Activated CD8-positive, alpha-beta T cell treated with anti-CD3 and anti-CD28 coated beads, Interleukin-2, amount 10 ng/mL, durations not matched to agents 7 days and 5 days (primary cell): ENCODE measurements around the gene GRM5. TPM values are rescaled to one million over a fixed set of nuclear protein-coding genes. Genes with fewer than 3 reads are reported as not detected.

Source experiments
- ATAC-seq: fragments of 150-1000 bp; cut with Tn5 transposase; one replicate; pipeline ENCODE4 v1.10.0; 2021; ENCODE audit warnings: moderate library complexity
- CTCF ChIA-PET: fragments of 350-600 bp; sonication (Branson Sonifier 250); formaldehyde crosslinking; loops from one replicate; lab custom pipeline; 2021; ENCODE audit warnings: antibody characterized with exemption; lab: Charles Lee
- POLR2A ChIA-PET: fragments of 350-600 bp; sonication (Branson Sonifier 250); formaldehyde crosslinking; loops from one replicate; lab custom pipeline; 2021; ENCODE audit warnings: antibody characterized with exemption; lab: Charles Lee
- DNase-seq: peaks from one replicate; pipeline ENCODE4 v3.0.0-alpha.2; 2020
- H3K27ac Mint-ChIP-seq: one replicate; pipeline ENCODE4 v1.8.0; 2021; ENCODE audit warnings: mild to moderate bottlenecking, mixed read lengths
- H3K27me3 Mint-ChIP-seq: one replicate; pipeline ENCODE4 v1.8.0; 2021; ENCODE audit warnings: low read depth, mixed read lengths
- H3K36me3 Mint-ChIP-seq: one replicate; pipeline ENCODE4 v1.8.0; 2021; ENCODE audit warnings: low read depth, mixed read lengths
- H3K4me1 Mint-ChIP-seq: one replicate; pipeline ENCODE4 v1.8.0; 2021; ENCODE audit warnings: low read depth, mixed read lengths
- H3K4me3 Mint-ChIP-seq: one replicate; pipeline ENCODE4 v1.8.0; 2021; ENCODE audit warnings: mild to moderate bottlenecking, mixed read lengths
- H3K9me3 Mint-ChIP-seq: one replicate; pipeline ENCODE4 v1.8.0; 2022; ENCODE audit warnings: mixed read lengths; ENCODE audit not compliant: insufficient read depth
- total RNA-seq, 2 experiments: library from RNA; stranded (reverse); gene quantifications; one replicate each; pipeline ENCODE4 v1.2.3, GENCODE V29; 2021

The GRM5 gene
- total RNA-seq, 2 experiments from 2014 or later, result not detected

- DNase-seq, result no peak
- H3K4me3 Mint-ChIP-seq, result no peak overlapping the region
- H3K9me3 Mint-ChIP-seq, result peaks cover 5% of the 10 kb centered on the region
- H3K27me3 Mint-ChIP-seq, result no peaks in the 10 kb centered on the region
- no peak overlapping the region for H3K27ac Mint-ChIP-seq
- no peaks in the 10 kb centered on the region for H3K4me1 Mint-ChIP-seq
- ATAC-seq, result no peak
- peaks cover 3% of the 10 kb centered on the region for H3K36me3 Mint-ChIP-seq
- CTCF ChIA-PET, result no interaction called here
- POLR2A ChIA-PET, result no interaction called here
These were observed 246.8 kb downstream of the GRM5 start for GRCh38 chr11:88818978-88819377.

DNA sequence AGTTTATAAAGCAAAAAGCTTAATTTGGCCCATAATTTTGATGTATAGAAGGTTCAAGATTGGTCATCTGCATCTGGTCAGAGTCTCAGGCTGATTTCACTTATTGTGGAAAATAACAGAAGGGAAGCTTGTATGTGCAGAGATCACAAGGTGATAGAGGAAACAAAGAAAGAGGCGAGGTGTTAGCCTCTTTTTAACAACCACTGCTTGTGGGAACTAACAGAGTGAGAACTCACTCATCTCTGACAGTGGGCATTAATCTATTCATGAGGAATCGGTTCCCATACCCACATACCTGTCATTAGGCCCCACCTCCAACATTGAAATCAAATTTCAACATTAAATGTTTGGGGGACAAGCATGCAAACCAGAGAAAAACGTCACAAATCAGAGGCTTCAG, 250.3 kb downstream of the GRM5 start:
- peaks cover 5% of the 10 kb centered on the region for H3K9me3 Mint-ChIP-seq
- no peaks in the 10 kb centered on the region for H3K27me3 Mint-ChIP-seq
- peaks cover 3% of the 10 kb centered on the region for H3K36me3 Mint-ChIP-seq
- peaks cover 7% of the 10 kb centered on the region for H3K4me1 Mint-ChIP-seq
- ATAC-seq (no peak), DNase-seq (no peak)
- CTCF ChIA-PET, result no interaction called here
- POLR2A ChIA-PET, result no interaction called here
- H3K4me3 Mint-ChIP-seq, result no peak overlapping the region
- no peak overlapping the region for H3K27ac Mint-ChIP-seq

DNA sequence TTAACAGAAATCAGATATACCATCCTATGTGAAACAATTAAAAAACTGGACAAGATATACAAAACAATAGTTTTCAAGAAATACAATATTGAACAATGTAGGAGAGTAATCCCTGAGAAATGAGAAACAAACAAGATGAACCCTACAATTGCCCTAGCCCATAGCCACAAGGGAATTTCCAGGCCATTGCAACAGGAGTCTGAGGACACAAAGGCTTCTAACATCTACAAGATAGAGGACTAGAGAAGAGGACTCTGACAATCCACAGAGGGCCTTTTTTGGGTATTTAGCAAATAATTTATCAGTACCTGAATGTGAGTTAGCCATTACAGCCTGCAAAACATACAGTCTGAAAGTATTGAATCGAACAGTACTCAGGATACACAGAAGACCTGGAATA, 251.7 kb downstream of the GRM5 start:
- Mint-ChIP-seq H3K36me3 (peaks cover 3% of the 10 kb centered on the region), H3K4me3 (no peak overlapping the region), H3K4me1 (peaks cover 7% of the 10 kb centered on the region), H3K27me3 (no peaks in the 10 kb centered on the region), H3K27ac (no peak overlapping the region), H3K9me3 (peaks cover 5% of the 10 kb centered on the region)
- DNase-seq, result no peak
- CTCF ChIA-PET, result no interaction called here
- no peak for ATAC-seq
- POLR2A ChIA-PET, result no interaction called here

- ATAC-seq (no peak), DNase-seq (no peak)
- Mint-ChIP-seq H3K27ac (no peak overlapping the region), H3K9me3 (peaks cover 5% of the 10 kb centered on the region), H3K36me3 (peaks cover 3% of the 10 kb centered on the region), H3K4me1 (peaks cover 7% of the 10 kb centered on the region), H3K4me3 (no peak overlapping the region), H3K27me3 (no peaks in the 10 kb centered on the region)
- ChIA-PET CTCF (interaction anchor here (0.9 kb wide), 1 partner anchor 80 kb away, joined by 3 read pairs; no protein-coding TSS in a partner anchor), POLR2A (no interaction called here)
These were observed 252.4 kb downstream of the GRM5 start for GRCh38 chr11:88813233-88813915.

DNA sequence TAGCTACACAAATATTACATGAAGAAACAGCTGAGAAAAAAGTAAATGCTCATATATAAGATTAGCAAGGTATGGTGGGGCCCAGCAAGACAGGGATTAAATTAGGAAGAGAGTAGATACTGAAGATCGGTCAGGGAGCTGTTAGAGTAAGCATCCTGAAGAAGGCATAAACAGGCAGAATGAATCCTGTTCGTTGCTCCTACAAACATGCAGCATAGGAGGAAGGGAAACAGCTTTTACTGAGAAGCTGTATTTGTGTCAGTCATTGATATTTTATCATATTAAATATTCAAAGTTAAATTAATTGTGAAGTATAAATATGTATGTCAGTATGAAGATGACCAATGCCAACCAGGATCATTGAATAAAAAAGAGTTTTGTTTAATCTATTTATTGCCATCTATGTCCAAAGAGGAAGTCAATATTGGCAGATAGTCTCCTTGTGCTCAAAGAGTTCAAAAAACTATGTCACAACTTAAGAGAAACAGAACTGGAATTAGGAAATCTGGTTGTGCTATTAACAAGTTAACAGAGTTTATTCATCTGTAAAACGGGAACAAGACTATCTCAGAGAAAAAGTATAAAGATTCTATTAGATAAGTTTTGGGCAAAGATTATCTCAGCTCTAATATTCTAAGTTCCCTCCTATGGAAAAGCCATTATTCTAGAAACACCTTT, 255.2 kb downstream of the GRM5 start:
- H3K4me1 Mint-ChIP-seq, result peaks cover 7% of the 10 kb centered on the region
- CTCF ChIA-PET, result no interaction called here
- no peak for ATAC-seq
- DNase-seq, result no peak
- peaks cover 2% of the 10 kb centered on the region for H3K36me3 Mint-ChIP-seq
- no peak overlapping the region for H3K27ac Mint-ChIP-seq
- H3K27me3 Mint-ChIP-seq, result no peaks in the 10 kb centered on the region
- POLR2A ChIA-PET, result no interaction called here
- no peak overlapping the region for H3K4me3 Mint-ChIP-seq
- H3K9me3 Mint-ChIP-seq, result peaks cover 5% of the 10 kb centered on the region

GRCh38 chr11:88809126-88809525, 256.7 kb downstream of the GRM5 start:
- CTCF ChIA-PET, result no interaction called here
- Mint-ChIP-seq H3K9me3 (no peaks in the 10 kb centered on the region), H3K36me3 (no peaks in the 10 kb centered on the region), H3K27ac (no peak overlapping the region), H3K27me3 (no peaks in the 10 kb centered on the region), H3K4me3 (no peak overlapping the region), H3K4me1 (peaks cover 7% of the 10 kb centered on the region)
- no peak for DNase-seq
- ATAC-seq, result no peak
- POLR2A ChIA-PET, result no interaction called here

- ChIA-PET CTCF (no interaction called here), POLR2A (no interaction called here)
- H3K27me3 Mint-ChIP-seq, result no peaks in the 10 kb centered on the region
- H3K36me3 Mint-ChIP-seq, result no peaks in the 10 kb centered on the region
- no peak overlapping the region for H3K4me3 Mint-ChIP-seq
- no peaks in the 10 kb centered on the region for H3K4me1 Mint-ChIP-seq
- no peak overlapping the region for H3K27ac Mint-ChIP-seq
- H3K9me3 Mint-ChIP-seq, result no peaks in the 10 kb centered on the region
- DNase-seq, result no peak
- no peak for ATAC-seq
These were observed 258.4 kb downstream of the GRM5 start for GRCh38 chr11:88807349-88807748.

DNA sequence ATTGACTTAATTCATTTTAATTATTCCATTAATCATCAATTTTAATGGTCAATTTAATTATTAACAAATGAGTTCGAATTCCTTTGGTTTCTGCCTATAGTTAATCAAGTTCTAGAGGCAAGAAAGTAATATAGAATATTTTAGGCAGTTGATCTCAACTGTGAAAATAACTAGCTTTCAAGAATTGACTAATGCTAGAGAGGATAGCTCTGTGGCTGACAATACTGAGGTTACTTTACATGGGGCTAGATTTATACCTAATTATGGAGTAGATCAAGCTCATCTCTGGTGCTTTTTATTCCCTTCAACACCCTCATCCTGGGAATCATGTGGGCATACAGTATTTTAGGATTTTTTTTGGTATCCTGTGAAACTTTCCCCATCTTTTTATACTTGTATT, 259.4 kb downstream of the GRM5 start:
- H3K27ac Mint-ChIP-seq, result no peak overlapping the region
- H3K4me3 Mint-ChIP-seq, result no peak overlapping the region
- no peaks in the 10 kb centered on the region for H3K9me3 Mint-ChIP-seq
- POLR2A ChIA-PET, result no interaction called here
- CTCF ChIA-PET, result no interaction called here
- no peaks in the 10 kb centered on the region for H3K27me3 Mint-ChIP-seq
- H3K36me3 Mint-ChIP-seq, result no peaks in the 10 kb centered on the region
- peaks cover 7% of the 10 kb centered on the region for H3K4me1 Mint-ChIP-seq
- DNase-seq, result no peak
- ATAC-seq, result no peak

- H3K4me3 Mint-ChIP-seq, result no peak overlapping the region
- CTCF ChIA-PET, result no interaction called here
- no peak for ATAC-seq
These were observed 264.2 kb downstream of the GRM5 start for GRCh38 chr11:88801484-88802123.

DNA sequence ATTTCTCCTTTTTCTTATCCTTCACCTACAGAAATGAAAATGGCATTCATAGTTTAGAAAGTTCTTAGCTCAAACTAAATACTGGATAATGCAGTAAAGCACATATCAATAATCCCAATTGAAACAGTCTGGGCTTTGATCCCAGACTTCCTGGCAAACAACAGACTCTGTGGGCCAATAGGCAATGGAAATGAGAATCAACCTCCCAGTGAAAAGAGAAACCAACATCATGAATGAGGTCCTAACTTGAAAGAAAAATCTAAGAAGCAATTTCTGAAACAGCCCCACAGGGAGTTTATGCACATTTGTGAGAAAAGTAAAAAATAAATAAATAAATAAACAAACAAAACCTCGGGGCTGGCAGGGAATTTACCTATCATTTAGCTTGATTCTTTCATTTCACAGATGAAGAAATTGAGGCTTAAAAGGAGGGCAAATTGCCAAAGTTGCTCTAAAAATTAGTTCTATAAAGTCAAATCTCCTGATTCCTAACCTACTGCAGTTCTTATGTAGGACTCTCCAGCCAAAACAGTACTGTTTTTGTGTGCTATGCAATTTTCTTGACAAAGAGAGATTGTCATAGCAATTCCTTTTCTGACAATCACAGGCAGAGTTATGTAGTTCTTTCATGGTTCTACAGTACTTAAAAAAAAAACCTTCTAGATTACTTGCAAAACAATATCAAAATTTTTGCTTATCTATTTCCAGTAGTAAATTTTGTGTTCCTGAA, 265.8 kb downstream of the GRM5 start:
- H3K27ac Mint-ChIP-seq, result no peak overlapping the region
- H3K4me1 Mint-ChIP-seq, result peaks cover 7% of the 10 kb centered on the region
- no peak overlapping the region for H3K4me3 Mint-ChIP-seq
- no peaks in the 10 kb centered on the region for H3K36me3 Mint-ChIP-seq
- no peak for DNase-seq
- POLR2A ChIA-PET, result no interaction called here
- CTCF ChIA-PET, result interaction anchor here (0.7 kb wide), 1 partner anchor 458 kb away, joined by 3 read pairs; no protein-coding TSS in a partner anchor
- ATAC-seq, result no peak
- H3K27me3 Mint-ChIP-seq, result no peaks in the 10 kb centered on the region
- H3K9me3 Mint-ChIP-seq, result no peaks in the 10 kb centered on the region

More at GRCh38 chr11:88801484-88802123, 264.2 kb downstream of the GRM5 start:
- Mint-ChIP-seq H3K27me3 (no peaks in the 10 kb centered on the region), H3K36me3 (no peaks in the 10 kb centered on the region), H3K9me3 (no peaks in the 10 kb centered on the region), H3K27ac (no peak overlapping the region), H3K4me1 (peaks cover 7% of the 10 kb centered on the region)
- DNase-seq, result no peak
- POLR2A ChIA-PET, result no interaction called here

- H3K27me3 Mint-ChIP-seq, result no peaks in the 10 kb centered on the region
- H3K9me3 Mint-ChIP-seq, result no peaks in the 10 kb centered on the region
- H3K4me1 Mint-ChIP-seq, result no peaks in the 10 kb centered on the region
- DNase-seq, result no peak
- CTCF ChIA-PET, result no interaction called here
- POLR2A ChIA-PET, result no interaction called here
- no peak overlapping the region for H3K27ac Mint-ChIP-seq
- no peaks in the 10 kb centered on the region for H3K36me3 Mint-ChIP-seq
- ATAC-seq, result no peak
- H3K4me3 Mint-ChIP-seq, result no peak overlapping the region
These were observed 275.6 kb downstream of the GRM5 start for GRCh38 chr11:88790182-88790581.

GRCh38 chr11:88779577-88779976, 286.2 kb downstream of the GRM5 start:
- no peak overlapping the region for H3K27ac Mint-ChIP-seq
- no peaks in the 10 kb centered on the region for H3K4me1 Mint-ChIP-seq
- DNase-seq (no peak), ATAC-seq (no peak)
- POLR2A ChIA-PET, result no interaction called here
- H3K4me3 Mint-ChIP-seq, result no peak overlapping the region
- no peaks in the 10 kb centered on the region for H3K9me3 Mint-ChIP-seq
- H3K36me3 Mint-ChIP-seq, result no peaks in the 10 kb centered on the region
- no peaks in the 10 kb centered on the region for H3K27me3 Mint-ChIP-seq
- CTCF ChIA-PET, result no interaction called here
